Dermis microvascular lymphatic vessel endothelial cell (primary cell): Measurements from ENCODE around the gene SIK2. TPM values are rescaled to one million over a fixed set of nuclear protein-coding genes. Genes with fewer than 3 reads are reported as not detected.
"Not testable (repeated sequence)": the region's sequence is repeated elsewhere in the genome, so short reads cannot be mapped to it uniquely, and the experiment has no call there.

Experiments
- DNase-seq, 2 donors: peaks; one replicate each; pipeline versions ENCODE4 v3.0.0 to v3.0.0-alpha.2; 2010; ENCODE audit warnings: low read depth in 2 of 2
- total RNA-seq: library from RNA; depleted of rRNA; stranded (reverse); fragments of >200 nt; gene quantifications from 2 replicates; pipeline ENCODE4 v1.2.1, GENCODE V29; 2014

Gene SIK2
- total RNA-seq, 1 donor from 2014 or later, result 5.5 TPM

GRCh38 chr11:111623527-111624030 lies 21.3 kb downstream of the SIK2 start:
- no peak for DNase-seq

GRCh38 chr11:111624608-111625007 lies 22.4 kb downstream of the SIK2 start:
- no peak for DNase-seq

- DNase-seq, result no peak
Measured at GRCh38 chr11:111627591-111627990, 25.3 kb downstream of the SIK2 start.

- DNase-seq, result no peak
Measured at GRCh38 chr11:111629499-111629898, 27.2 kb downstream of the SIK2 start.

GRCh38 chr11:111631024-111631665 lies 28.9 kb downstream of the SIK2 start:
- no peak for DNase-seq

- DNase-seq, result peak in 1 of 2 donors; percentile 14
Measured at GRCh38 chr11:111631666-111632039, 29.4 kb downstream of the SIK2 start.

GRCh38 chr11:111632516-111633220 lies 30.4 kb downstream of the SIK2 start:
- no peak for DNase-seq

GRCh38 chr11:111633248-111633647 lies 31.0 kb downstream of the SIK2 start:
- no peak for DNase-seq

- peak in 1 of 2 donors; percentile 67 for DNase-seq
Measured at GRCh38 chr11:111633756-111634362, 31.6 kb downstream of the SIK2 start.

- DNase-seq, result peak in 1 of 2 donors; percentile 32
Measured at GRCh38 chr11:111634981-111635705, 32.9 kb downstream of the SIK2 start.

GRCh38 chr11:111635706-111636045 lies 33.4 kb downstream of the SIK2 start:
- no peak for DNase-seq

GRCh38 chr11:111637885-111638284 lies 35.6 kb downstream of the SIK2 start:
- DNase-seq, result no peak

GRCh38 chr11:111639226-111639925 lies 37.1 kb downstream of the SIK2 start:
- DNase-seq, result no peak

GRCh38 chr11:111641339-111642015 lies 39.2 kb downstream of the SIK2 start:
- peak in 1 of 2 donors; percentile 68 for DNase-seq

- no peak for DNase-seq
Measured at GRCh38 chr11:111642542-111642941, 40.3 kb downstream of the SIK2 start.

- DNase-seq, result no peak
Measured at GRCh38 chr11:111644922-111645321, 42.7 kb downstream of the SIK2 start.

GRCh38 chr11:111645657-111646316 lies 43.5 kb downstream of the SIK2 start:
- DNase-seq, result no peak

- not testable (repeated sequence) for DNase-seq
Measured at GRCh38 chr11:111651336-111651735, 49.1 kb downstream of the SIK2 start.

GRCh38 chr11:111652184-111652583 lies 49.9 kb downstream of the SIK2 start:
- no peak for DNase-seq

- no peak for DNase-seq
Measured at GRCh38 chr11:111654601-111655000, 52.4 kb downstream of the SIK2 start.
